GM23338 (cell line): ENCODE data around the gene TYW5. TPM values are rescaled to one million over a fixed set of nuclear protein-coding genes. Genes with fewer than 3 reads are reported as not detected.

ENCODE experiments used
- ATAC-seq: fragments of 200-7000 bp; cut with Tn5 transposase; 3 replicates; pipeline ENCODE4 v1.9.1; 2020
- DNase-seq: peaks from one replicate; pipeline ENCODE4 v3.0.0-alpha.2; 2015; ENCODE audit warnings: low spot score
- H2AFZ ChIP-seq: fragments of 200-600 bp; sonication (generic); 2 replicates; pipeline ENCODE4 v1.8.0; 2016; ENCODE audit warnings: antibody characterized with exemption, mild to moderate bottlenecking, moderate library complexity
- H3F3A ChIP-seq: fragments of 200-600 bp; sonication (generic); replicated peaks from 2 replicates; pipeline ENCODE4 v1.8.0; 2017; ENCODE audit warnings: antibody characterized with exemption, mixed run types, low read depth
- H3K27ac ChIP-seq: fragments of 200-600 bp; sonication (generic); 2 replicates; pipeline ENCODE4 v1.6.1; 2016; ENCODE audit warnings: low read depth
- H3K27me3 ChIP-seq: fragments of 200-600 bp; sonication (generic); 2 replicates; pipeline ENCODE4 v1.8.0; 2016; ENCODE audit warnings: mild to moderate bottlenecking, mixed run types, moderate library complexity; ENCODE audit not compliant: insufficient read depth
- H3K36me3 ChIP-seq: fragments of 200-600 bp; sonication (generic); 2 replicates; pipeline ENCODE4 v1.8.0; 2016; ENCODE audit warnings: mild to moderate bottlenecking; ENCODE audit not compliant: insufficient read depth
- H3K4me1 ChIP-seq: fragments of 200-600 bp; sonication (generic); 2 replicates; pipeline ENCODE4 v1.8.0; 2016; ENCODE audit warnings: mild to moderate bottlenecking, moderate library complexity; ENCODE audit not compliant: insufficient read depth
- H3K4me2 ChIP-seq: fragments of 200-600 bp; sonication (generic); 2 replicates; pipeline ENCODE4 v1.7.1; 2017; ENCODE audit warnings: mixed run types
- H3K4me3 ChIP-seq: fragments of 200-600 bp; sonication (generic); 2 replicates; pipeline ENCODE4 v1.6.1; 2016; ENCODE audit warnings: mixed run types
- H3K79me2 ChIP-seq: fragments of 200-600 bp; sonication (generic); replicated peaks from 2 replicates; pipeline ENCODE4 v1.8.0; 2017; ENCODE audit warnings: mild to moderate bottlenecking; ENCODE audit not compliant: insufficient read depth
- H3K9me2 ChIP-seq: fragments of 200-600 bp; sonication (generic); 2 replicates; pipeline ENCODE4 v1.8.0; 2017; ENCODE audit not compliant: insufficient read depth
- H4K20me1 ChIP-seq: fragments of 200-600 bp; sonication (generic); replicated peaks from 2 replicates; pipeline ENCODE4 v1.8.0; 2017; ENCODE audit warnings: mild to moderate bottlenecking; ENCODE audit not compliant: insufficient read depth
- H3K27ac Mint-ChIP-seq: 2 replicates; pipeline ENCODE4 v1.8.0; 2020; ENCODE audit warnings: inconsistent platforms, mild to moderate bottlenecking, moderate library complexity, mixed read lengths
- H3K27me3 Mint-ChIP-seq: 3 replicates; pipeline ENCODE4 v1.8.0; 2022; ENCODE audit warnings: low read depth, mild to moderate bottlenecking, moderate library complexity, mixed read lengths, inconsistent platforms; ENCODE audit not compliant: insufficient read depth, poor library complexity
- H3K36me3 Mint-ChIP-seq: 3 replicates; pipeline ENCODE4 v1.8.0; 2021; ENCODE audit warnings: low read depth, mild to moderate bottlenecking, inconsistent platforms, moderate library complexity, mixed read lengths
- H3K4me1 Mint-ChIP-seq: 3 replicates; pipeline ENCODE4 v1.8.0; 2020; ENCODE audit warnings: mild to moderate bottlenecking, inconsistent platforms, mixed read lengths
- H3K4me3 Mint-ChIP-seq: 3 replicates; pipeline ENCODE4 v1.8.0; 2021; ENCODE audit warnings: moderate library complexity, mild to moderate bottlenecking, inconsistent platforms, mixed read lengths
- H3K9me3 Mint-ChIP-seq: 3 replicates; pipeline ENCODE4 v1.8.0; 2020; ENCODE audit warnings: moderate library complexity, mild to moderate bottlenecking, inconsistent platforms, mixed read lengths
- ETS1 ChIP-seq: IDR thresholded peaks from 2 replicates; pipeline ENCODE4 v1.6.1; 2016; ENCODE audit warnings: antibody characterized with exemption
- EZH2 ChIP-seq: fragments of 200-600 bp; sonication (generic); IDR thresholded peaks from one replicate; pipeline ENCODE4 v1.8.0; 2017; ENCODE audit warnings: antibody characterized with exemption, mild to moderate bottlenecking, low read depth; ENCODE audit not compliant: unreplicated experiment
- ZNF331 ChIP-seq: fragments of 250-450 bp; sonication (Bioruptor Pico); IDR thresholded peaks from 2 replicates; pipeline ENCODE4 v1.5.0; 2020; ENCODE audit warnings: low read depth, mild to moderate bottlenecking, moderate library complexity
- polyA plus RNA-seq: library from polyadenylated mRNA; unstranded; fragments of >200 nt; fragmentation: Nextera tagmentation; extraction: Ambion mirVana; gene quantifications from 2 replicates; pipeline ENCODE4 v1.2.1, GENCODE V29; 2016
- total RNA-seq: library from RNA; depleted of rRNA; stranded (reverse); fragments of >200 nt; shearing (Covaris generic); gene quantifications from 2 replicates; pipeline ENCODE4 v1.2.3, GENCODE V29; 2014
- TF ChIP-seq, protein P1 (sequence below), 2 experiments: fragments of 200-600 bp in 1 of 2; sonication (generic) in 1 of 2; conservative IDR thresholded peaks; 2 replicates each; pipeline versions ENCODE4 v1.5.1 to v1.6.1; 2016 to 2017; ENCODE audit warnings: antibody characterized with exemption in 2 of 2, low read depth in 2 of 2, mild to moderate bottlenecking in 2 of 2, moderate library complexity in 1 of 2
- TF ChIP-seq, protein P2 (sequence below): fragments of 250-450 bp; sonication (Bioruptor Pico); IDR thresholded peaks from 2 replicates; pipeline ENCODE4 v1.5.0; 2020; ENCODE audit warnings: mild to moderate bottlenecking, moderate library complexity

TYW5 gene
- total and polyA plus RNA-seq, 2 experiments from 2014 or later = 12.4 to 19.6 TPM

- no peak for DNase-seq
- Histone ChIP-seq H3K4me2 (no peak overlapping the region), H3K4me1 (0 out of 2 replicates have a peak, but pooled peaks cover 5% of the 10 kb centered on the region), H3K4me3 (no peak overlapping the region), H3K27ac (no peak overlapping the region), H3K9me2 (no peaks in the 10 kb centered on the region), H2AFZ (no peak overlapping the region), H3K79me2 (no peaks in the 10 kb centered on the region), H3F3A (no peaks in the 10 kb centered on the region), H4K20me1 (no peaks in the 10 kb centered on the region), H3K27me3 (no peaks in the 10 kb centered on the region), H3K36me3 (no peaks in the 10 kb centered on the region)
- ATAC-seq = no peak
- Mint-ChIP-seq H3K36me3 (no peaks in the 10 kb centered on the region), H3K27ac (no peak overlapping the region), H3K4me1 (peaks cover 6% of the 10 kb centered on the region; the same call in 2 of the 3 replicates), H3K4me3 (no peak overlapping the region), H3K9me3 (no peaks in the 10 kb centered on the region), H3K27me3 (no peaks in the 10 kb centered on the region)
- no peak for TF ChIP-seq EZH2
- TF ChIP-seq ETS1 = no peak
- TF ChIP-seq, protein P1, sequence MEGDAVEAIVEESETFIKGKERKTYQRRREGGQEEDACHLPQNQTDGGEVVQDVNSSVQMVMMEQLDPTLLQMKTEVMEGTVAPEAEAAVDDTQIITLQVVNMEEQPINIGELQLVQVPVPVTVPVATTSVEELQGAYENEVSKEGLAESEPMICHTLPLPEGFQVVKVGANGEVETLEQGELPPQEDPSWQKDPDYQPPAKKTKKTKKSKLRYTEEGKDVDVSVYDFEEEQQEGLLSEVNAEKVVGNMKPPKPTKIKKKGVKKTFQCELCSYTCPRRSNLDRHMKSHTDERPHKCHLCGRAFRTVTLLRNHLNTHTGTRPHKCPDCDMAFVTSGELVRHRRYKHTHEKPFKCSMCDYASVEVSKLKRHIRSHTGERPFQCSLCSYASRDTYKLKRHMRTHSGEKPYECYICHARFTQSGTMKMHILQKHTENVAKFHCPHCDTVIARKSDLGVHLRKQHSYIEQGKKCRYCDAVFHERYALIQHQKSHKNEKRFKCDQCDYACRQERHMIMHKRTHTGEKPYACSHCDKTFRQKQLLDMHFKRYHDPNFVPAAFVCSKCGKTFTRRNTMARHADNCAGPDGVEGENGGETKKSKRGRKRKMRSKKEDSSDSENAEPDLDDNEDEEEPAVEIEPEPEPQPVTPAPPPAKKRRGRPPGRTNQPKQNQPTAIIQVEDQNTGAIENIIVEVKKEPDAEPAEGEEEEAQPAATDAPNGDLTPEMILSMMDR (conservative IDR thresholded peaks at IDR 0.05; ENCODE audit: low read depth in 2 of 2) = no peak
- TF ChIP-seq ZNF331 = no peak
Observed at GRCh38 chr2:199903111-199903510, 52.2 kb downstream of the TYW5 start.

DNA sequence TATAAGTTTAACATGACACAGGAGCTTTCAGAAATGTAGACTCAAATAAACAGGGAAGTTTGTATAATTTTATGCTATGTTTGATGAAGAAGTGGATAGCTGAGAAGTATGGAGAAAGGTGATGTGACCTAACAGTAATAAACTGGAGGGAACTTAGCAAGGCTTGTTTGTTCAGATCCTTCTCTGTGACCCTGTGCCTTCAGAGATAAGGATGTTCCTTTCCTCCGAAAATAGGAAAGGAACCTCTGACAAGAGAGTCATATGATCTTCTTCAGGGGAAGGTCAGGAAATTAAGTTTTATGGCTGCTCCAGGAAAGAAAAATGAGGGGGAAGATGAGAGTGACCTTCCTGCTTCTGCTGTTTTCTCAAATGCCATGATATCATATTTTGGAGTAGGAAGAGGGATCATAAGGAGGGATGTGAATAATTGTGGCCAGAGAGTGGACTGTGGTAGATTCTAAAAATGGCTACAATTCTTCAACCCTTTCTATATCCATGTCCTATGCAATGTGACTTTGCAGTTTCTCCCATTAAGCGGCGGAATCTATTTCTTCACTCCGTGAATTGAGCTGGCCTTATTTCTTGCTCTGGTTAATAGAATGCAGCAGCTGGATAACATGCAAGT lies 52.7 kb downstream of the TYW5 start:
- ATAC-seq (no peak), DNase-seq (no peak)
- Histone ChIP-seq H3F3A (no peaks in the 10 kb centered on the region), H3K9me2 (no peaks in the 10 kb centered on the region), H3K4me3 (no peak overlapping the region), H3K4me1 (0 out of 2 replicates have a peak, but pooled peaks cover 5% of the 10 kb centered on the region), H3K79me2 (no peaks in the 10 kb centered on the region), H3K27me3 (no peaks in the 10 kb centered on the region), H2AFZ (no peak overlapping the region), H4K20me1 (no peaks in the 10 kb centered on the region), H3K36me3 (no peaks in the 10 kb centered on the region), H3K4me2 (no peak overlapping the region), H3K27ac (no peak overlapping the region)
- TF ChIP-seq, protein P2, sequence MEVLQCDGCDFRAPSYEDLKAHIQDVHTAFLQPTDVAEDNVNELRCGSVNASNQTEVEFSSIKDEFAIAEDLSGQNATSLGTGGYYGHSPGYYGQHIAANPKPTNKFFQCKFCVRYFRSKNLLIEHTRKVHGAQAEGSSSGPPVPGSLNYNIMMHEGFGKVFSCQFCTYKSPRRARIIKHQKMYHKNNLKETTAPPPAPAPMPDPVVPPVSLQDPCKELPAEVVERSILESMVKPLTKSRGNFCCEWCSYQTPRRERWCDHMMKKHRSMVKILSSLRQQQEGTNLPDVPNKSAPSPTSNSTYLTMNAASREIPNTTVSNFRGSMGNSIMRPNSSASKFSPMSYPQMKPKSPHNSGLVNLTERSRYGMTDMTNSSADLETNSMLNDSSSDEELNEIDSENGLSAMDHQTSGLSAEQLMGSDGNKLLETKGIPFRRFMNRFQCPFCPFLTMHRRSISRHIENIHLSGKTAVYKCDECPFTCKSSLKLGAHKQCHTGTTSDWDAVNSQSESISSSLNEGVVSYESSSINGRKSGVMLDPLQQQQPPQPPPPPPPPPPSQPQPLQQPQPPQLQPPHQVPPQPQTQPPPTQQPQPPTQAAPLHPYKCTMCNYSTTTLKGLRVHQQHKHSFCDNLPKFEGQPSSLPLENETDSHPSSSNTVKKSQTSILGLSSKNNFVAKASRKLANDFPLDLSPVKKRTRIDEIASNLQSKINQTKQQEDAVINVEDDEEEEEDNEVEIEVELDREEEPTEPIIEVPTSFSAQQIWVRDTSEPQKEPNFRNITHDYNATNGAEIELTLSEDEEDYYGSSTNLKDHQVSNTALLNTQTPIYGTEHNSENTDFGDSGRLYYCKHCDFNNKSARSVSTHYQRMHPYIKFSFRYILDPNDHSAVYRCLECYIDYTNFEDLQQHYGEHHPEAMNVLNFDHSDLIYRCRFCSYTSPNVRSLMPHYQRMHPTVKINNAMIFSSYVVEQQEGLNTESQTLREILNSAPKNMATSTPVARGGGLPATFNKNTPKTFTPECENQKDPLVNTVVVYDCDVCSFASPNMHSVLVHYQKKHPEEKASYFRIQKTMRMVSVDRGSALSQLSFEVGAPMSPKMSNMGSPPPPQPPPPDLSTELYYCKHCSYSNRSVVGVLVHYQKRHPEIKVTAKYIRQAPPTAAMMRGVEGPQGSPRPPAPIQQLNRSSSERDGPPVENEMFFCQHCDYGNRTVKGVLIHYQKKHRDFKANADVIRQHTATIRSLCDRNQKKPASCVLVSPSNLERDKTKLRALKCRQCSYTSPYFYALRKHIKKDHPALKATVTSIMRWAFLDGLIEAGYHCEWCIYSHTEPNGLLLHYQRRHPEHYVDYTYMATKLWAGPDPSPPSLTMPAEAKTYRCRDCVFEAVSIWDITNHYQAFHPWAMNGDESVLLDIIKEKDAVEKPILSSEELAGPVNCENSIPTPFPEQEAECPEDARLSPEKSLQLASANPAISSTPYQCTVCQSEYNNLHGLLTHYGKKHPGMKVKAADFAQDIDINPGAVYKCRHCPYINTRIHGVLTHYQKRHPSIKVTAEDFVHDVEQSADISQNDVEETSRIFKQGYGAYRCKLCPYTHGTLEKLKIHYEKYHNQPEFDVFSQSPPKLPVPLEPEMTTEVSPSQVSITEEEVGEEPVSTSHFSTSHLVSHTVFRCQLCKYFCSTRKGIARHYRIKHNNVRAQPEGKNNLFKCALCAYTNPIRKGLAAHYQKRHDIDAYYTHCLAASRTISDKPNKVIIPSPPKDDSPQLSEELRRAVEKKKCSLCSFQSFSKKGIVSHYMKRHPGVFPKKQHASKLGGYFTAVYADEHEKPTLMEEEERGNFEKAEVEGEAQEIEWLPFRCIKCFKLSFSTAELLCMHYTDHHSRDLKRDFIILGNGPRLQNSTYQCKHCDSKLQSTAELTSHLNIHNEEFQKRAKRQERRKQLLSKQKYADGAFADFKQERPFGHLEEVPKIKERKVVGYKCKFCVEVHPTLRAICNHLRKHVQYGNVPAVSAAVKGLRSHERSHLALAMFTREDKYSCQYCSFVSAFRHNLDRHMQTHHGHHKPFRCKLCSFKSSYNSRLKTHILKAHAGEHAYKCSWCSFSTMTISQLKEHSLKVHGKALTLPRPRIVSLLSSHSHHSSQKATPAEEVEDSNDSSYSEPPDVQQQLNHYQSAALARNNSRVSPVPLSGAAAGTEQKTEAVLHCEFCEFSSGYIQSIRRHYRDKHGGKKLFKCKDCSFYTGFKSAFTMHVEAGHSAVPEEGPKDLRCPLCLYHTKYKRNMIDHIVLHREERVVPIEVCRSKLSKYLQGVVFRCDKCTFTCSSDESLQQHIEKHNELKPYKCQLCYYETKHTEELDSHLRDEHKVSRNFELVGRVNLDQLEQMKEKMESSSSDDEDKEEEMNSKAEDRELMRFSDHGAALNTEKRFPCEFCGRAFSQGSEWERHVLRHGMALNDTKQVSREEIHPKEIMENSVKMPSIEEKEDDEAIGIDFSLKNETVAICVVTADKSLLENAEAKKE = no peak
- no peaks in the 10 kb centered on the region for H3K9me3 Mint-ChIP-seq
- H3K4me1 Mint-ChIP-seq = peaks cover 6% of the 10 kb centered on the region; the same call in 2 of the 3 replicates
- no peak overlapping the region for H3K4me3 Mint-ChIP-seq
- no peaks in the 10 kb centered on the region for H3K36me3 Mint-ChIP-seq
- H3K27me3 Mint-ChIP-seq = no peaks in the 10 kb centered on the region
- H3K27ac Mint-ChIP-seq = no peak overlapping the region
